PFSK-1 (cell line): Measurements from ENCODE around the gene VAV3.

Experiments used
- FOXP2 ChIP-seq: optimal IDR thresholded peaks from 2 replicates; pipeline ENCODE3; 2011; ENCODE audit warnings: borderline replicate concordance, control low read depth, inconsistent platforms; ENCODE audit not compliant: insufficient read depth; ENCODE audit errors: extremely low read length, extremely low read depth
- POLR2AphosphoS5 ChIP-seq: IDR thresholded peaks from 2 replicates; pipeline ENCODE4 v1.6.1; 2012; ENCODE audit warnings: low read depth, mild to moderate bottlenecking, control low read depth, low read length, moderate library complexity
- REST ChIP-seq, 2 experiments: IDR thresholded peaks; 2 replicates each; pipeline versions ENCODE4 v1.6.1 to v1.8.0; 2011 to 2012; ENCODE audit warnings: low read depth in 2 of 2, low read length in 2 of 2, control low read depth in 1 of 2, inconsistent platforms in 1 of 2, mild to moderate bottlenecking in 1 of 2, moderate library complexity in 1 of 2; ENCODE audit not compliant: insufficient read depth in 1 of 2
- SIN3A ChIP-seq: IDR thresholded peaks from 2 replicates; pipeline ENCODE4 v1.6.1; 2012; ENCODE audit warnings: mild to moderate bottlenecking, low read length, moderate library complexity, borderline replicate concordance; ENCODE audit not compliant: insufficient read depth
- TAF1 ChIP-seq: IDR thresholded peaks from 2 replicates; pipeline ENCODE4 v1.6.1; 2012; ENCODE audit warnings: low read length, control low read depth, borderline replicate concordance; ENCODE audit not compliant: insufficient read depth

VAV3 gene

GRCh38 chr1:107920561-107920960, 44.4 kb downstream of the VAV3 start:
- TF ChIP-seq FOXP2, result no peak

GRCh38 chr1:107919953-107920352, 45.0 kb downstream of the VAV3 start:
- TF ChIP-seq TAF1, result no peak
- TF ChIP-seq REST (IDR thresholded peaks at IDR 0.05; ENCODE audit: insufficient read depth in 1 of 2, low read depth in 2 of 2, low read length in 2 of 2), result no peak
- no peak for TF ChIP-seq POLR2AphosphoS5
- TF ChIP-seq SIN3A, result no peak
- no peak for TF ChIP-seq FOXP2

- no peak for TF ChIP-seq FOXP2
- TF ChIP-seq SIN3A, result no peak
- TF ChIP-seq TAF1, result no peak
- no peak for TF ChIP-seq POLR2AphosphoS5
- no peak for TF ChIP-seq REST (IDR thresholded peaks at IDR 0.05; ENCODE audit: insufficient read depth in 1 of 2, low read depth in 2 of 2, low read length in 2 of 2)
Observed at GRCh38 chr1:107914119-107914765, 50.7 kb downstream of the VAV3 start.

- no peak for TF ChIP-seq REST (IDR thresholded peaks at IDR 0.05; ENCODE audit: insufficient read depth in 1 of 2, low read depth in 2 of 2, low read length in 2 of 2)
Observed at GRCh38 chr1:107912656-107913055, 52.3 kb downstream of the VAV3 start.

- TF ChIP-seq FOXP2 (no peak), SIN3A (no peak), REST (IDR thresholded peaks at IDR 0.05; ENCODE audit: insufficient read depth in 1 of 2, low read depth in 2 of 2, low read length in 2 of 2) (no peak), TAF1 (no peak), POLR2AphosphoS5 (no peak)
Observed at GRCh38 chr1:107900090-107900945, 64.7 kb downstream of the VAV3 start.
